Measurements from ENCODE around the gene TOMM40. TPM values are rescaled to one million over a fixed set of nuclear protein-coding genes. Genes with fewer than 3 reads are reported as not detected.

The TOMM40 gene
- total and polyA plus RNA-seq, 7 experiments from 2014 or later = 26.3 to 73.3 (median 37.5) TPM

GRCh38 chr19:44948763-44949374 lies 57.8 kb downstream of the TOMM40 start:
- H3K36me3 Mint-ChIP-seq = peaks cover 0 to 4% (median 0%) of the 10 kb centered on the region in 5 donors
- ATAC-seq (no peak), DNase-seq (no peak)
- peaks cover 0 to 10% (median 7%) of the 10 kb centered on the region in 7 donors for H3K4me1 Mint-ChIP-seq
- Histone ChIP-seq H3K27me3 (ENCODE audit: control insufficient read depth in 2 of 2, insufficient read depth in 2 of 2, low read length in 2 of 2) (no peaks in the 10 kb centered on the region), H3K36me3 (ENCODE audit: control insufficient read depth in 2 of 3, insufficient read depth in 3 of 3, low read length in 3 of 3) (peaks cover 0 to 17% (median 0%) of the 10 kb centered on the region in 3 experiments), H3K27ac (ENCODE audit: low read depth, low read length) (no peak overlapping the region), H3K4me1 (ENCODE audit: control insufficient read depth in 2 of 2, insufficient read depth in 2 of 2, low read length in 2 of 2) (peaks cover 0 to 2% of the 10 kb centered on the region in 2 donors), H3K9me3 (ENCODE audit: control insufficient read depth in 2 of 3, low read length in 3 of 3) (no peaks in the 10 kb centered on the region), H3K4me3 (ENCODE audit: low read length) (no peak overlapping the region)
- H3K27ac Mint-ChIP-seq = no peak overlapping the region
- POLR2A ChIA-PET = no interaction called here
- CTCF ChIA-PET = interaction anchor here (0.5 to 0.6 kb wide), 2 partner anchors 19 to 1472 kb away, joined by 4 to 5 read pairs; no protein-coding TSS in a partner anchor
- H3K4me3 Mint-ChIP-seq = no peak overlapping the region
- no peaks in the 10 kb centered on the region for H3K27me3 Mint-ChIP-seq
- intact Hi-C loops (cut with micrococcal nuclease) = no loop called here
- no peaks in the 10 kb centered on the region for H3K9me3 Mint-ChIP-seq

DNA sequence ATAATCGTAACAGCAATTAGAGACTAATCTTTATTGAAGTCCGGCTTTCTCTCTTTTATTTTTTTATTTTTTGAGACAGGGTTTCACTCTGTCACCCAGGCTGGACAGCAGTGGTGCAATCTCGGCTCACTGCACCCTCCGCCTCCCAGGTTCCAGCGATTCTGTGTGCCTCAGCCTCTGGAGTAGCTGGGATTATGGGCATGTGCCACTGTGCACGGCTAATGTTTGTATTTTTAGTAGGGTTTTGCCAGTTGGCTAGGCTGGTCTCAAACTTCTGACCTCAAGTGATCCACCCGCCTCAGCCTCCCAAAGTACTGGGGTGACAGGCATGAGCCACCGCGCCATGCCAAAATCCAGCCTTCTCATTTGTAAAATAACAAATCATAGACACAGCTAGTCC lies 58.5 kb downstream of the TOMM40 start:
- ChIA-PET POLR2A (no interaction called here), CTCF (interaction anchor here (0.6 kb wide), 1 partner anchor 1473 kb away, joined by 4 read pairs; no protein-coding TSS in a partner anchor)
- Mint-ChIP-seq H3K9me3 (peaks cover 0 to 3% (median 0%) of the 10 kb centered on the region in 11 donors), H3K27me3 (no peaks in the 10 kb centered on the region), H3K4me3 (no peak overlapping the region), H3K36me3 (peaks cover 0 to 4% (median 0%) of the 10 kb centered on the region in 5 donors), H3K27ac (no peak overlapping the region), H3K4me1 (peaks cover 0 to 17% (median 12%) of the 10 kb centered on the region in 7 donors)
- peaks cover 0 to 17% (median 0%) of the 10 kb centered on the region in 3 experiments for H3K36me3 ChIP-seq (ENCODE audit: control insufficient read depth in 2 of 3, insufficient read depth in 3 of 3, low read length in 3 of 3)
- ATAC-seq = no peak
- no peak for DNase-seq
- intact Hi-C loops (cut with micrococcal nuclease) = no loop called here
- no peak overlapping the region for H3K4me3 ChIP-seq (ENCODE audit: low read length)
- H3K27me3 ChIP-seq (ENCODE audit: control insufficient read depth in 2 of 2, insufficient read depth in 2 of 2, low read length in 2 of 2) = no peaks in the 10 kb centered on the region
- H3K4me1 ChIP-seq (ENCODE audit: control insufficient read depth in 2 of 2, insufficient read depth in 2 of 2, low read length in 2 of 2) = peaks cover 0 to 7% of the 10 kb centered on the region in 2 donors
- H3K27ac ChIP-seq (ENCODE audit: low read depth, low read length) = no peak overlapping the region
- no peaks in the 10 kb centered on the region for H3K9me3 ChIP-seq (ENCODE audit: control insufficient read depth in 2 of 3, low read length in 3 of 3)

GRCh38 chr19:44951179-44952159 lies 60.4 kb downstream of the TOMM40 start:
- ChIA-PET POLR2A (interaction anchor here (0.6 kb wide), 2 partner anchors 53 to 914 kb away, joined by 3 to 4 read pairs; no protein-coding TSS in a partner anchor), CTCF (interaction anchor here (0.6 to 1.6 kb wide), 6 partner anchors 9 to 68 kb away, joined by 3 to 9 read pairs (median 3); no protein-coding TSS in a partner anchor)
- intact Hi-C loops (cut with micrococcal nuclease) = loop anchor here (1.0 to 5.0 kb wide), 5 partner anchors 48 to 297 kb away; no protein-coding TSS in a partner anchor
- Mint-ChIP-seq H3K4me3 (peak overlapping the region in 1 of 10 donors; percentile 62), H3K27me3 (no peaks in the 10 kb centered on the region), H3K4me1 (peaks cover 9 to 34% (median 27%) of the 10 kb centered on the region in 7 donors), H3K9me3 (peaks cover 0 to 8% (median 0%) of the 10 kb centered on the region in 11 donors), H3K36me3 (peaks cover 0 to 6% (median 0%) of the 10 kb centered on the region in 5 donors), H3K27ac (peak overlapping the region in 5 of 9 donors; percentile 0 to 77 (median 42))
- Histone ChIP-seq H3K27me3 (ENCODE audit: control insufficient read depth in 2 of 2, insufficient read depth in 2 of 2, low read length in 2 of 2) (no peaks in the 10 kb centered on the region), H3K27ac (ENCODE audit: low read depth, low read length) (no peak overlapping the region), H3K4me3 (ENCODE audit: low read length) (no peak overlapping the region), H3K36me3 (ENCODE audit: control insufficient read depth in 2 of 3, insufficient read depth in 3 of 3, low read length in 3 of 3) (peaks cover 0 to 26% (median 0%) of the 10 kb centered on the region in 3 experiments), H3K4me1 (ENCODE audit: control insufficient read depth in 2 of 2, insufficient read depth in 2 of 2, low read length in 2 of 2) (peaks cover 7 to 15% of the 10 kb centered on the region in 2 donors), H3K9me3 (ENCODE audit: control insufficient read depth in 2 of 3, low read length in 3 of 3) (no peaks in the 10 kb centered on the region)
- ATAC-seq = no peak
- DNase-seq = peak; percentile 15 to 79 (median 73)

Other genes starting within 250 kb of the TOMM40 start
- 1 to 10 TPM; 3.3 to 8.4 (median 4.3) TPM for gene PVR, start 247.3 kb upstream of the TOMM40 start, total RNA-seq
- 1 to 10 TPM in 1 of 2 donors, under 1 TPM in 1; 0.87 to 1.2 TPM for gene PVR, start 247.3 kb upstream of the TOMM40 start, polyA plus RNA-seq
- 1 to 10 TPM in 4 of 5 experiments, under 1 TPM in 1; 0.63 to 3.4 (median 2.1) TPM for gene CEACAM19, start 219.8 kb upstream of the TOMM40 start, total RNA-seq
- not detected for gene CEACAM19, start 219.8 kb upstream of the TOMM40 start, polyA plus RNA-seq
- gene CEACAM16, start 192.1 kb upstream of the TOMM40 start, total RNA-seq = not detected
- not detected for gene CEACAM16, start 192.1 kb upstream of the TOMM40 start, polyA plus RNA-seq
- 100 to 1,000 TPM in 1 of 5 experiments, 10 to 100 TPM in 4; 10.2 to 107 (median 94.2) TPM for gene BCL3, start 142.5 kb upstream of the TOMM40 start, total RNA-seq
- gene BCL3, start 142.5 kb upstream of the TOMM40 start, polyA plus RNA-seq = 1 to 10 TPM; 3.3 to 8.9 TPM
- gene CBLC, start 113.4 kb upstream of the TOMM40 start, total RNA-seq = not detected
- gene CBLC, start 113.4 kb upstream of the TOMM40 start, polyA plus RNA-seq = not detected
- under 1 TPM in 1 of 5 experiments, not detected in 4; 0.42 TPM for gene BCAM, start 82.2 kb upstream of the TOMM40 start, total RNA-seq
- not detected for gene BCAM, start 82.2 kb upstream of the TOMM40 start, polyA plus RNA-seq
- 1 to 10 TPM in 3 of 5 experiments, under 1 TPM in 2; 0.17 to 9.2 (median 1.2) TPM for gene NECTIN2, start 45.0 kb upstream of the TOMM40 start, total RNA-seq
- under 1 TPM in 1 of 2 donors, not detected in 1; 0.16 TPM for gene NECTIN2, start 45.0 kb upstream of the TOMM40 start, polyA plus RNA-seq
- 1 to 10 TPM in 4 of 5 experiments, under 1 TPM in 1; 0.41 to 7.9 (median 4.0) TPM for gene APOE, start 14.5 kb downstream of the TOMM40 start, total RNA-seq
- gene APOE, start 14.5 kb downstream of the TOMM40 start, polyA plus RNA-seq = not detected
- gene APOC1, start 23.4 kb downstream of the TOMM40 start, total RNA-seq = 1 to 10 TPM in 2 of 5 experiments, not detected in 3; 1.7 to 5.2 TPM
- not detected for gene APOC1, start 23.4 kb downstream of the TOMM40 start, polyA plus RNA-seq
- not detected for gene APOC4, start 51.0 kb downstream of the TOMM40 start, total RNA-seq
- gene APOC4, start 51.0 kb downstream of the TOMM40 start, polyA plus RNA-seq = not detected
- gene APOC2, start 54.8 kb downstream of the TOMM40 start, total RNA-seq = 1 to 10 TPM in 1 of 5 experiments, not detected in 4; 1.7 TPM
- not detected for gene APOC2, start 54.8 kb downstream of the TOMM40 start, polyA plus RNA-seq
- gene CLPTM1, start 64.1 kb downstream of the TOMM40 start, total RNA-seq = 10 to 100 TPM; 68.4 to 83.3 (median 76.8) TPM
- gene CLPTM1, start 64.1 kb downstream of the TOMM40 start, polyA plus RNA-seq = 10 to 100 TPM; 11.7 to 25.6 TPM
- gene RELB, start 110.2 kb downstream of the TOMM40 start, total RNA-seq = 10 to 100 TPM; 30.7 to 87.3 (median 71.3) TPM
- 10 to 100 TPM; 13.4 to 14.7 TPM for gene RELB, start 110.2 kb downstream of the TOMM40 start, polyA plus RNA-seq
- 100 to 1,000 TPM in 4 of 5 experiments, 10 to 100 TPM in 1; 94.7 to 185 (median 163) TPM for gene CLASRP, start 147.8 kb downstream of the TOMM40 start, total RNA-seq
- 10 to 100 TPM in 1 of 2 donors, 1 to 10 TPM in 1; 3.6 to 10.8 TPM for gene CLASRP, start 147.8 kb downstream of the TOMM40 start, polyA plus RNA-seq
- 1 to 10 TPM in 3 of 5 experiments, under 1 TPM in 2; 0.57 to 3.6 (median 2.2) TPM for gene ZNF296, start 185.2 kb downstream of the TOMM40 start, total RNA-seq
- 1 to 10 TPM; 1.1 to 1.2 TPM for gene ZNF296, start 185.2 kb downstream of the TOMM40 start, polyA plus RNA-seq
- 10 to 100 TPM in 4 of 5 experiments, 1 to 10 TPM in 1; 4.9 to 31.6 (median 16.6) TPM for gene GEMIN7, start 188.0 kb downstream of the TOMM40 start, total RNA-seq
- gene GEMIN7, start 188.0 kb downstream of the TOMM40 start, polyA plus RNA-seq = 10 to 100 TPM; 46.3 to 65.5 TPM
- 10 to 100 TPM; 20.0 to 28.3 (median 21.9) TPM for gene PPP1R37, start 201.9 kb downstream of the TOMM40 start, total RNA-seq
- 1 to 10 TPM; 1.4 to 1.5 TPM for gene PPP1R37, start 201.9 kb downstream of the TOMM40 start, polyA plus RNA-seq